Measurements from ENCODE around the gene CHST9. TPM values are rescaled to one million over a fixed set of nuclear protein-coding genes. Genes with fewer than 3 reads are reported as not detected.

The CHST9 gene
- polyA plus RNA-seq, 1 donor from 2014 or later, result 0.32 TPM

DNA sequence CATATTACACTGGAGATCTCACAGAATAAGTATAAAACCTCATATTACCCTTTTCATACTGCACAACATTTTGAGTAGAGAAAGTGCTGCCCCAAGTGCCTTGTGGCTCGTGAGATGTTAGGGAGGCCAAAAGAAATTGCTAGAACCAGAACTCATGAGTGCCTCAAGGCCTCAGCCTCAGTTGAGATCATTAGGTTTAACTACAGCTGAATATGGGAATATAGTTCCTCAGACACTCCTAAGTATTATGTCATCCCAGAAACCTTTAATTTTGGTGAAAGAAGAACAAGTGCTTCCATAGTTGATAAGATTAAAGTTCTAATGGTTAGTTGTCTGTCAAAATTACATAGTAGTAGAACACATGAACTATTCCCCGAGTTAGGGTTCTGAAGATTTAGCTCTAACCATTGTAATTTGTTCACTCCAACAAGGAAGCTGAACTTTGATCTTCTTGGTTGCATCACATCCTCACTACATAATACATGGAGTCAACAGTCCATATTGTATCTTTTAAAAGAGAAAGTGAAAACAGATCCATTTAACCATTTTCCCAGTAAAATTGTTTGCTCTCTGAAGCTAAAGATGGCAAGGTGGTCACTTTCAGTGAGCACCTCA lies 310.0 kb downstream of the CHST9 start:
- Histone ChIP-seq H3F3A (ENCODE audit: insufficient read depth, low read length, poor library complexity, severe bottlenecking) (no peaks in the 10 kb centered on the region), H3K27me3 (ENCODE audit: insufficient read depth, low read depth, low read length) (no peaks in the 10 kb centered on the region), H3K4me3 (ENCODE audit: low read length) (no peak overlapping the region), H4K20me1 (ENCODE audit: insufficient read depth) (no peaks in the 10 kb centered on the region), H3K9me2 (ENCODE audit: insufficient read depth, low read length) (no peaks in the 10 kb centered on the region), H3K4me2 (ENCODE audit: low read length) (no peak overlapping the region), H3K79me2 (replicated peaks; ENCODE audit: insufficient read depth, low read length) (no peaks in the 10 kb centered on the region), H3K9me3 (ENCODE audit: low read length) (no peaks in the 10 kb centered on the region), H3K36me3 (ENCODE audit: insufficient read depth, low read length) (no peaks in the 10 kb centered on the region), H3K9ac (ENCODE audit: low read length) (no peak overlapping the region), H3K27ac (ENCODE audit: low read length) (no peak overlapping the region), H2AFZ (ENCODE audit: low read depth, low read length) (no peak overlapping the region)
- TF ChIP-seq MXI1 (conservative IDR thresholded peaks at IDR 0.05; ENCODE audit: poor library complexity, severe bottlenecking) (no peak), SMC3 (conservative IDR thresholded peaks at IDR 0.05; ENCODE audit: poor library complexity) (no peak), RAD21 (conservative IDR thresholded peaks at IDR 0.05) (no peak), EP300 (conservative IDR thresholded peaks at IDR 0.05; ENCODE audit: poor library complexity, severe bottlenecking) (no peak), TAF1 (IDR thresholded peaks at IDR 0.05; ENCODE audit: low read depth) (no peak), EZH2 (IDR thresholded peaks at IDR 0.05; ENCODE audit: borderline replicate concordance, insufficient read depth, low read length, poor library complexity, severe bottlenecking) (no peak), POLR2AphosphoS5 (IDR thresholded peaks at IDR 0.05) (no peak), REST (IDR thresholded peaks at IDR 0.05; ENCODE audit: borderline replicate concordance) (no peak)
- TF ChIP-seq, protein P1, sequence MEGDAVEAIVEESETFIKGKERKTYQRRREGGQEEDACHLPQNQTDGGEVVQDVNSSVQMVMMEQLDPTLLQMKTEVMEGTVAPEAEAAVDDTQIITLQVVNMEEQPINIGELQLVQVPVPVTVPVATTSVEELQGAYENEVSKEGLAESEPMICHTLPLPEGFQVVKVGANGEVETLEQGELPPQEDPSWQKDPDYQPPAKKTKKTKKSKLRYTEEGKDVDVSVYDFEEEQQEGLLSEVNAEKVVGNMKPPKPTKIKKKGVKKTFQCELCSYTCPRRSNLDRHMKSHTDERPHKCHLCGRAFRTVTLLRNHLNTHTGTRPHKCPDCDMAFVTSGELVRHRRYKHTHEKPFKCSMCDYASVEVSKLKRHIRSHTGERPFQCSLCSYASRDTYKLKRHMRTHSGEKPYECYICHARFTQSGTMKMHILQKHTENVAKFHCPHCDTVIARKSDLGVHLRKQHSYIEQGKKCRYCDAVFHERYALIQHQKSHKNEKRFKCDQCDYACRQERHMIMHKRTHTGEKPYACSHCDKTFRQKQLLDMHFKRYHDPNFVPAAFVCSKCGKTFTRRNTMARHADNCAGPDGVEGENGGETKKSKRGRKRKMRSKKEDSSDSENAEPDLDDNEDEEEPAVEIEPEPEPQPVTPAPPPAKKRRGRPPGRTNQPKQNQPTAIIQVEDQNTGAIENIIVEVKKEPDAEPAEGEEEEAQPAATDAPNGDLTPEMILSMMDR (IDR thresholded peaks at IDR 0.05; ENCODE audit: poor library complexity, severe bottlenecking), result no peak

DNA sequence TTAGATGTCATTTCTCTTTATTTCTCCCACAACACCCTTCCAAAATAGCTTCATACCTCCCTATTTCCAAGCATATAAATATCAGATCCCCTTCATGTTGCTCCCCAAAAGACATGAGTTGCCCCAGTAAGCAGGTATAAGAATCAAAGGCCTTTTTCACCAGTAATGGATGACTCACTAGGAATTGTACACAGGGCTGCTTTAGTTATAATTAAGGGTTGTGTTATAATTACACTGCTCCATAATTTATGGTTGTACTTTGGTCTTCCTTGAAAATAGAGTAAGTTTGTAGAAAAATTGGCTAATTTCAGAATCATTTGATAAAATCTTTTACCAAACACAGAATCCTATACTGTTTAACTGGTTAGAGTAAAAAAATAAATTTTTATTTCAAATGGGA lies 310.8 kb downstream of the CHST9 start:
- no peak overlapping the region for H3K4me3 ChIP-seq (ENCODE audit: low read length)
- H3K9me3 ChIP-seq (ENCODE audit: low read length), result no peaks in the 10 kb centered on the region
- H3K36me3 ChIP-seq (ENCODE audit: insufficient read depth, low read length), result no peaks in the 10 kb centered on the region
- H2AFZ ChIP-seq (ENCODE audit: low read depth, low read length), result no peak overlapping the region
- no peak overlapping the region for H3K9ac ChIP-seq (ENCODE audit: low read length)
- H3K27ac ChIP-seq (ENCODE audit: low read length), result no peak overlapping the region
- no peaks in the 10 kb centered on the region for H3F3A ChIP-seq (ENCODE audit: insufficient read depth, low read length, poor library complexity, severe bottlenecking)
- TF ChIP-seq EP300 (conservative IDR thresholded peaks at IDR 0.05; ENCODE audit: poor library complexity, severe bottlenecking) (no peak), MXI1 (conservative IDR thresholded peaks at IDR 0.05; ENCODE audit: poor library complexity, severe bottlenecking) (no peak), EZH2 (IDR thresholded peaks at IDR 0.05; ENCODE audit: borderline replicate concordance, insufficient read depth, low read length, poor library complexity, severe bottlenecking) (no peak), TAF1 (IDR thresholded peaks at IDR 0.05; ENCODE audit: low read depth) (no peak), RAD21 (conservative IDR thresholded peaks at IDR 0.05) (no peak), SMC3 (conservative IDR thresholded peaks at IDR 0.05; ENCODE audit: poor library complexity) (no peak), REST (IDR thresholded peaks at IDR 0.05; ENCODE audit: borderline replicate concordance) (no peak), POLR2AphosphoS5 (IDR thresholded peaks at IDR 0.05) (no peak)
- TF ChIP-seq, protein P1 (IDR thresholded peaks at IDR 0.05; ENCODE audit: poor library complexity, severe bottlenecking), result no peak
- H3K27me3 ChIP-seq (ENCODE audit: insufficient read depth, low read depth, low read length), result no peaks in the 10 kb centered on the region
- H3K79me2 ChIP-seq (replicated peaks; ENCODE audit: insufficient read depth, low read length), result no peaks in the 10 kb centered on the region
- H3K4me2 ChIP-seq (ENCODE audit: low read length), result no peak overlapping the region
- no peaks in the 10 kb centered on the region for H3K9me2 ChIP-seq (ENCODE audit: insufficient read depth, low read length)
- no peaks in the 10 kb centered on the region for H4K20me1 ChIP-seq (ENCODE audit: insufficient read depth)

All from neural cell (in vitro differentiated cells).